Stomach (tissue), 4 donors: ENCODE results near the gene SLC8A2.

Source experiments
- CTCF ChIP-seq, 7 experiments: fragments of 450-650 bp in 4 of 7; fragments of 200-600 bp in 3 of 7; sonication (generic) in 3 of 7; IDR thresholded peaks; one replicate each; pipeline ENCODE4 v1.5.1; 2016 to 2019; ENCODE audit warnings: antibody characterized with exemption in 7 of 7, control low read depth in 2 of 7, mild to moderate bottlenecking in 1 of 7
- EP300 ChIP-seq: sonication (generic); formaldehyde crosslinking; IDR thresholded peaks from one replicate; pipeline ENCODE4 v1.6.1; 2017; ENCODE audit warnings: antibody characterized with exemption
- POLR2A ChIP-seq, 4 donors: fragments of 450-650 bp; IDR thresholded peaks; one replicate each; pipeline ENCODE4 v1.6.1; 2016; ENCODE audit warnings: antibody characterized with exemption in 4 of 4, control low read depth in 2 of 4, mild to moderate bottlenecking in 1 of 4, moderate library complexity in 1 of 4
- POLR2AphosphoS5 ChIP-seq, 3 donors: sonication (generic); formaldehyde crosslinking; IDR thresholded peaks; one replicate each; pipeline ENCODE4 v1.6.1; 2016; ENCODE audit warnings: antibody characterized with exemption in 3 of 3

- TF ChIP-seq CTCF (IDR thresholded peaks at IDR 0.05): no peak
- TF ChIP-seq POLR2AphosphoS5 (IDR thresholded peaks at IDR 0.05): no peak
- no peak for TF ChIP-seq POLR2A (IDR thresholded peaks at IDR 0.05)
- TF ChIP-seq EP300: no peak
These were observed 37.6 kb downstream of the SLC8A2 start for GRCh38 chr19:47434088-47434487.
